Hepatocyte (in vitro differentiated cells): Measurements from ENCODE around the gene C9orf43. TPM values are rescaled to one million over a fixed set of nuclear protein-coding genes. Genes with fewer than 3 reads are reported as not detected.

ENCODE experiments used
- DNase-seq: peaks from one replicate; pipeline ENCODE4 v3.0.0-alpha.2; 2016; ENCODE audit warnings: low spot score
- H2AFZ ChIP-seq: fragments of 200-600 bp; sonication (generic); 2 replicates; pipeline ENCODE4 v1.6.0; 2016; ENCODE audit warnings: antibody characterized with exemption, mild to moderate bottlenecking
- H3K27ac ChIP-seq: fragments of 200-600 bp; sonication (generic); 2 replicates; pipeline ENCODE4 v1.5.1; 2016; ENCODE audit warnings: mild to moderate bottlenecking
- H3K27me3 ChIP-seq: fragments of 200-600 bp; sonication (generic); 2 replicates; pipeline ENCODE4 v1.6.1; 2016
- H3K36me3 ChIP-seq: fragments of 200-600 bp; sonication (generic); replicated peaks from 2 replicates; pipeline ENCODE4 v1.5.1; 2016; ENCODE audit warnings: low read depth; ENCODE audit not compliant: insufficient read depth
- H3K4me1 ChIP-seq: fragments of 200-600 bp; sonication (generic); 2 replicates; pipeline ENCODE4 v1.5.1; 2016; ENCODE audit warnings: mild to moderate bottlenecking, moderate library complexity; ENCODE audit not compliant: insufficient read depth
- H3K4me2 ChIP-seq: fragments of 200-600 bp; sonication (generic); 2 replicates; pipeline ENCODE4 v1.6.0; 2016
- H3K4me3 ChIP-seq: fragments of 200-600 bp; sonication (generic); 2 replicates; pipeline ENCODE4 v1.5.1; 2016; ENCODE audit warnings: mild to moderate bottlenecking
- H3K79me2 ChIP-seq: fragments of 200-600 bp; sonication (generic); 2 replicates; pipeline ENCODE4 v1.6.0; 2017; ENCODE audit warnings: mild to moderate bottlenecking
- H3K9me2 ChIP-seq: fragments of 200-600 bp; sonication (generic); replicated peaks from 2 replicates; pipeline ENCODE4 v1.6.0; 2017; ENCODE audit warnings: mild to moderate bottlenecking; ENCODE audit not compliant: insufficient read depth
- H3K9me3 ChIP-seq: fragments of 200-600 bp; sonication (generic); 2 replicates; pipeline ENCODE4 v1.5.1; 2016; ENCODE audit warnings: low read depth, mild to moderate bottlenecking
- H4K20me1 ChIP-seq: fragments of 200-600 bp; sonication (generic); 2 replicates; pipeline ENCODE4 v1.6.0; 2016; ENCODE audit warnings: mild to moderate bottlenecking; ENCODE audit not compliant: insufficient read depth, poor library complexity, severe bottlenecking
- EZH2 ChIP-seq: fragments of 200-600 bp; sonication (generic); IDR thresholded peaks from 2 replicates; pipeline ENCODE4 v1.6.1; 2016; ENCODE audit warnings: antibody characterized with exemption, mild to moderate bottlenecking, borderline replicate concordance
- EZH2phosphoT487 ChIP-seq: fragments of 200-600 bp; sonication (generic); IDR thresholded peaks from one replicate; pipeline ENCODE4 v1.6.1; 2018; ENCODE audit warnings: antibody characterized with exemption, mild to moderate bottlenecking, low read depth, moderate library complexity; ENCODE audit not compliant: unreplicated experiment, severe bottlenecking
- WGBS: methylation state at CpG from one replicate; pipeline ENCODE4 v1.1.6; 2016; ENCODE audit warnings: low lambda C conversion rate; ENCODE audit errors: missing lambda C conversion rate; 5-methylcytosine and 5-hydroxymethylcytosine counted together
- polyA plus RNA-seq: library from polyadenylated mRNA; unstranded; fragments of >200 nt; fragmentation: Nextera tagmentation; extraction: Ambion mirVana; gene quantifications from 2 replicates; pipeline ENCODE4 v1.2.1, GENCODE V29; 2016
- total RNA-seq: library from RNA; depleted of rRNA; stranded (reverse); fragments of >200 nt; gene quantifications from 2 replicates; pipeline ENCODE4 v1.2.3, GENCODE V29; 2014
- TF ChIP-seq, protein P1 (sequence below): fragments of 200-600 bp; sonication (generic); IDR thresholded peaks from 2 replicates; pipeline ENCODE4 v1.5.1; 2016; ENCODE audit warnings: antibody characterized with exemption, mild to moderate bottlenecking; ENCODE audit not compliant: poor library complexity

C9orf43 gene
- total and polyA plus RNA-seq, 2 experiments from 2014 or later, result 0.53 to 0.69 TPM

DNA sequence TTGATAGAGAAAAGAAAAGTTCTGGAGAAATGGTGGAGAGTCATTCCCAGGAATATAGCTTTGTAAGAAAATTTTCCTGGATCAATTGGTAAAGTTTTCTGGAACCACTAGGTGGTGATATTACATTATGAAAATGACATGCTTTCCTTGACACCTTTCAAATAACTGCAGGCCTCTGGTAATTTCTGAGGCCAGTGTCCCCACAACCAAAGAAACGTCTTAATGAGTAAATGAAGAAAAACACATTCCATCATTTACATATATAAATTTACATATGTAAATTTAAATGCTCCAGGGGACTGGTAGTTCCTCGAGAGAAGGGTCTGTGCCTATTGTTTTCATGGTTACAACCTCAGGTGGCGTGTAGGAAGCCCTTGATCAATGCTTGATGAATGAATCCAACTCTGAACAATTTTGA lies 35.8 kb downstream of the C9orf43 start:
- Histone ChIP-seq H3K36me3 (no peaks in the 10 kb centered on the region), H3K4me1 (no peaks in the 10 kb centered on the region), H3K4me3 (no peak overlapping the region), H2AFZ (no peak overlapping the region), H4K20me1 (no peaks in the 10 kb centered on the region), H3K27ac (no peak overlapping the region), H3K9me2 (no peaks in the 10 kb centered on the region), H3K27me3 (no peaks in the 10 kb centered on the region), H3K4me2 (no peak overlapping the region), H3K79me2 (no peaks in the 10 kb centered on the region), H3K9me3 (no peaks in the 10 kb centered on the region)
- WGBS, result 56% methylated on average over 3 of the region's 3 CpGs
- TF ChIP-seq, protein P1, sequence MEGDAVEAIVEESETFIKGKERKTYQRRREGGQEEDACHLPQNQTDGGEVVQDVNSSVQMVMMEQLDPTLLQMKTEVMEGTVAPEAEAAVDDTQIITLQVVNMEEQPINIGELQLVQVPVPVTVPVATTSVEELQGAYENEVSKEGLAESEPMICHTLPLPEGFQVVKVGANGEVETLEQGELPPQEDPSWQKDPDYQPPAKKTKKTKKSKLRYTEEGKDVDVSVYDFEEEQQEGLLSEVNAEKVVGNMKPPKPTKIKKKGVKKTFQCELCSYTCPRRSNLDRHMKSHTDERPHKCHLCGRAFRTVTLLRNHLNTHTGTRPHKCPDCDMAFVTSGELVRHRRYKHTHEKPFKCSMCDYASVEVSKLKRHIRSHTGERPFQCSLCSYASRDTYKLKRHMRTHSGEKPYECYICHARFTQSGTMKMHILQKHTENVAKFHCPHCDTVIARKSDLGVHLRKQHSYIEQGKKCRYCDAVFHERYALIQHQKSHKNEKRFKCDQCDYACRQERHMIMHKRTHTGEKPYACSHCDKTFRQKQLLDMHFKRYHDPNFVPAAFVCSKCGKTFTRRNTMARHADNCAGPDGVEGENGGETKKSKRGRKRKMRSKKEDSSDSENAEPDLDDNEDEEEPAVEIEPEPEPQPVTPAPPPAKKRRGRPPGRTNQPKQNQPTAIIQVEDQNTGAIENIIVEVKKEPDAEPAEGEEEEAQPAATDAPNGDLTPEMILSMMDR, result peak; percentile 70
- no peak for TF ChIP-seq EZH2phosphoT487
- DNase-seq, result peak; percentile 56

- no peak for DNase-seq
- H3K4me3 ChIP-seq, result no peak overlapping the region
- H3K79me2 ChIP-seq, result no peaks in the 10 kb centered on the region
- H3K27ac ChIP-seq, result no peak overlapping the region
- H3K4me1 ChIP-seq, result peaks cover 6% of the 10 kb centered on the region
- H3K36me3 ChIP-seq, result no peaks in the 10 kb centered on the region
- H3K4me2 ChIP-seq, result no peak overlapping the region
- H3K27me3 ChIP-seq, result no peaks in the 10 kb centered on the region
- no peak for TF ChIP-seq EZH2
- TF ChIP-seq EZH2phosphoT487, result no peak
- TF ChIP-seq, protein P1, result no peak
- H2AFZ ChIP-seq, result no peak overlapping the region
- no peaks in the 10 kb centered on the region for H3K9me3 ChIP-seq
- H3K9me2 ChIP-seq, result no peaks in the 10 kb centered on the region
- no peaks in the 10 kb centered on the region for H4K20me1 ChIP-seq
- 79% methylated on average over 2 of the region's 2 CpGs for WGBS
Measured at GRCh38 chr9:113449376-113449775, 38.8 kb downstream of the C9orf43 start.

DNA sequence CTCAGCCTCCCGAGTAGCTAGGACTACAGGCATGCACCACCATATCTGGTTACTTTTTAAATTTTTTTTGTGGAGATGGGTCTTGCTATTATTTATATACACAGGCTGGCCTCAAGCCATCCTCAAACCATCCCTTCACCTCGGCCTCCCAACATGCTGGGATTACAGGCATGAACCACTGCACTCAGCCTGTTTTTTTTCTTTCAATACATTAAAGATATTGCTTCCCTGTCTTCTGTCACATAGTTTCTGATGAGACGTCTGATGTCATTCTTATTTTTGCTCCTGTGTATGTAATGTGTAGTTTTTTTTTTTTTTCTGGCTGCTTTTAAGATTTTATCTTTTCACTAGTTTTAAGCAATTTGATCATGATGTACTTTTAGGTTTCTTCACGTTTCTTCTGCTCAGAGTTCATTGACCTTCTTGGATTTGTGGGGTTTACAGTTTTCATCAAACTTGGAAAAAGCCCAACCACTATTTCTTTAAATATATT lies 41.6 kb downstream of the C9orf43 start:
- no peaks in the 10 kb centered on the region for H3K9me2 ChIP-seq
- TF ChIP-seq, protein P1, result no peak
- TF ChIP-seq EZH2 (no peak), EZH2phosphoT487 (no peak)
- H4K20me1 ChIP-seq, result no peaks in the 10 kb centered on the region
- H3K9me3 ChIP-seq, result no peaks in the 10 kb centered on the region
- no peak overlapping the region for H3K4me3 ChIP-seq
- H3K4me2 ChIP-seq, result no peak overlapping the region
- peaks cover 27% of the 10 kb centered on the region for H3K4me1 ChIP-seq
- H3K27ac ChIP-seq, result peak overlapping the region; percentile 12
- H2AFZ ChIP-seq, result no peak overlapping the region
- H3K36me3 ChIP-seq, result no peaks in the 10 kb centered on the region
- 59% methylated on average over 4 of the region's 4 CpGs for WGBS
- no peak for DNase-seq
- H3K79me2 ChIP-seq, result no peaks in the 10 kb centered on the region
- H3K27me3 ChIP-seq, result no peaks in the 10 kb centered on the region
